ENCODE measurements around the gene PKIG. TPM values are rescaled to one million over a fixed set of nuclear protein-coding genes. Genes with fewer than 3 reads are reported as not detected.

Gene PKIG
- total RNA-seq, 2 donors from 2014 or later, result 61.5 to 77.6 TPM

GRCh38 chr20:44637042-44637441 lies 54.7 kb downstream of the PKIG start:
- H3K4me3 ChIP-seq (ENCODE audit: low read length), result no peak overlapping the region
- Mint-ChIP-seq H3K4me1 (peaks cover 2% of the 10 kb centered on the region), H3K27me3 (ENCODE audit: insufficient read depth) (no peaks in the 10 kb centered on the region), H3K9me3 (peaks cover 13% of the 10 kb centered on the region), H3K36me3 (ENCODE audit: low read depth) (peaks cover 14% of the 10 kb centered on the region), H3K4me3 (no peak overlapping the region), H3K27ac (no peak overlapping the region)
- H3K9ac ChIP-seq (ENCODE audit: extremely low read depth, low read length, poor library complexity, severe bottlenecking), result no peak overlapping the region
- TF ChIP-seq, protein P1, sequence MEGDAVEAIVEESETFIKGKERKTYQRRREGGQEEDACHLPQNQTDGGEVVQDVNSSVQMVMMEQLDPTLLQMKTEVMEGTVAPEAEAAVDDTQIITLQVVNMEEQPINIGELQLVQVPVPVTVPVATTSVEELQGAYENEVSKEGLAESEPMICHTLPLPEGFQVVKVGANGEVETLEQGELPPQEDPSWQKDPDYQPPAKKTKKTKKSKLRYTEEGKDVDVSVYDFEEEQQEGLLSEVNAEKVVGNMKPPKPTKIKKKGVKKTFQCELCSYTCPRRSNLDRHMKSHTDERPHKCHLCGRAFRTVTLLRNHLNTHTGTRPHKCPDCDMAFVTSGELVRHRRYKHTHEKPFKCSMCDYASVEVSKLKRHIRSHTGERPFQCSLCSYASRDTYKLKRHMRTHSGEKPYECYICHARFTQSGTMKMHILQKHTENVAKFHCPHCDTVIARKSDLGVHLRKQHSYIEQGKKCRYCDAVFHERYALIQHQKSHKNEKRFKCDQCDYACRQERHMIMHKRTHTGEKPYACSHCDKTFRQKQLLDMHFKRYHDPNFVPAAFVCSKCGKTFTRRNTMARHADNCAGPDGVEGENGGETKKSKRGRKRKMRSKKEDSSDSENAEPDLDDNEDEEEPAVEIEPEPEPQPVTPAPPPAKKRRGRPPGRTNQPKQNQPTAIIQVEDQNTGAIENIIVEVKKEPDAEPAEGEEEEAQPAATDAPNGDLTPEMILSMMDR (conservative IDR thresholded peaks at IDR 0.05), result no peak
- peaks cover 22% of the 10 kb centered on the region for H3K9me3 ChIP-seq (ENCODE audit: control insufficient read depth, low read length)
- H3K27me3 ChIP-seq (ENCODE audit: control insufficient read depth, insufficient read depth, low read length, poor library complexity, severe bottlenecking), result no peaks in the 10 kb centered on the region
- 89 to 100% methylated on average over 2 to 5 of the region's 5 CpGs for WGBS, 2 experiments (ENCODE audit: insufficient coverage in 1 of 2, insufficient read length in 1 of 2)
- peaks cover 2% of the 10 kb centered on the region for H3K4me1 ChIP-seq (ENCODE audit: control insufficient read depth, insufficient read depth, low read length)
- peaks cover 8% of the 10 kb centered on the region for H3K36me3 ChIP-seq (ENCODE audit: control insufficient read depth, insufficient read depth, low read length)
- no peak for DNase-seq
- H3K27ac ChIP-seq (ENCODE audit: low read depth, low read length), result no peak overlapping the region

- TF ChIP-seq, protein P1 (conservative IDR thresholded peaks at IDR 0.05), result no peak
- Mint-ChIP-seq H3K27me3 (ENCODE audit: insufficient read depth) (no peaks in the 10 kb centered on the region), H3K4me1 (peaks cover 9% of the 10 kb centered on the region), H3K4me3 (no peak overlapping the region), H3K9me3 (peaks cover 13% of the 10 kb centered on the region), H3K36me3 (ENCODE audit: low read depth) (peaks cover 14% of the 10 kb centered on the region), H3K27ac (no peak overlapping the region)
- H3K9ac ChIP-seq (ENCODE audit: extremely low read depth, low read length, poor library complexity, severe bottlenecking), result no peak overlapping the region
- 85 to 97% methylated on average over 8 to 11 of the region's 11 CpGs for WGBS, 2 experiments (ENCODE audit: insufficient coverage in 1 of 2, insufficient read length in 1 of 2)
- H3K4me1 ChIP-seq (ENCODE audit: control insufficient read depth, insufficient read depth, low read length), result peaks cover 8% of the 10 kb centered on the region
- H3K9me3 ChIP-seq (ENCODE audit: control insufficient read depth, low read length), result peaks cover 22% of the 10 kb centered on the region
- no peak overlapping the region for H3K27ac ChIP-seq (ENCODE audit: low read depth, low read length)
- peaks cover 8% of the 10 kb centered on the region for H3K36me3 ChIP-seq (ENCODE audit: control insufficient read depth, insufficient read depth, low read length)
- H3K27me3 ChIP-seq (ENCODE audit: control insufficient read depth, insufficient read depth, low read length, poor library complexity, severe bottlenecking), result no peaks in the 10 kb centered on the region
- H3K4me3 ChIP-seq (ENCODE audit: low read length), result no peak overlapping the region
- DNase-seq, result no peak
These were observed 55.4 kb downstream of the PKIG start for GRCh38 chr20:44637522-44638372.

GRCh38 chr20:44640522-44640921 lies 58.1 kb downstream of the PKIG start:
- WGBS, 2 experiments (ENCODE audit: insufficient coverage in 1 of 2, insufficient read length in 1 of 2), result 99 to 100% methylated on average over 1 to 2 of the region's 2 CpGs
- TF ChIP-seq, protein P1 (conservative IDR thresholded peaks at IDR 0.05), result no peak

More at GRCh38 chr20:44640522-44640921, 58.1 kb downstream of the PKIG start:
- H3K4me3 Mint-ChIP-seq, result no peak overlapping the region
- no peak overlapping the region for H3K9ac ChIP-seq (ENCODE audit: extremely low read depth, low read length, poor library complexity, severe bottlenecking)
- no peak overlapping the region for H3K27ac ChIP-seq (ENCODE audit: low read depth, low read length)
- H3K4me3 ChIP-seq (ENCODE audit: low read length), result no peak overlapping the region
- H3K9me3 ChIP-seq (ENCODE audit: control insufficient read depth, low read length), result peaks cover 22% of the 10 kb centered on the region
- no peaks in the 10 kb centered on the region for H3K27me3 ChIP-seq (ENCODE audit: control insufficient read depth, insufficient read depth, low read length, poor library complexity, severe bottlenecking)
- no peaks in the 10 kb centered on the region for H3K27me3 Mint-ChIP-seq (ENCODE audit: insufficient read depth)
- H3K4me1 Mint-ChIP-seq, result peaks cover 24% of the 10 kb centered on the region
- H3K27ac Mint-ChIP-seq, result no peak overlapping the region
- DNase-seq, result no peak
- H3K9me3 Mint-ChIP-seq, result peaks cover 13% of the 10 kb centered on the region
- H3K36me3 ChIP-seq (ENCODE audit: control insufficient read depth, insufficient read depth, low read length), result peaks cover 8% of the 10 kb centered on the region
- peaks cover 20% of the 10 kb centered on the region for H3K4me1 ChIP-seq (ENCODE audit: control insufficient read depth, insufficient read depth, low read length)
- peaks cover 12% of the 10 kb centered on the region for H3K36me3 Mint-ChIP-seq (ENCODE audit: low read depth)
